HEK293 (cell line): ENCODE data around the gene LRBA.

ENCODE experiments used
- CTCF ChIA-PET: fragments of 350-600 bp; formaldehyde crosslinking; extraction: SDS; loops from one replicate; lab custom pipeline; 2021; ENCODE audit warnings: antibody characterized with exemption; lab: Yijun Ruan, JAX
- POLR2A ChIA-PET: fragments of 300-600 bp; formaldehyde crosslinking; extraction: SDS; loops from one replicate; lab custom pipeline; 2020; ENCODE audit warnings: antibody characterized with exemption, inconsistent platforms; lab: Yijun Ruan, JAX
- H3K27ac ChIP-seq: fragments of 200-500 bp; sonication (Bioruptor generic); 2 replicates; pipeline ENCODE4 v1.5.1; 2014; ENCODE audit warnings: low read depth, low read length, control low read depth, inconsistent platforms; ENCODE audit errors: extremely low read depth
- H3K36me3 ChIP-seq, 2 experiments: fragments of 200-500 bp in 1 of 2; sonication (Bioruptor generic) in 1 of 2; 1 replicate in 1 of 2; 2 replicates in 1 of 2; pipeline ENCODE4 v1.5.1; 2014 to 2017; ENCODE audit warnings: inconsistent platforms in 2 of 2, low read length in 2 of 2; ENCODE audit not compliant: control insufficient read depth in 2 of 2, insufficient read depth in 1 of 2
- H3K4me1 ChIP-seq: fragments of 200-500 bp; sonication (Bioruptor generic); 2 replicates; pipeline ENCODE4 v1.5.1; 2014; ENCODE audit warnings: mild to moderate bottlenecking, low read length, inconsistent platforms; ENCODE audit not compliant: control insufficient read depth, insufficient read depth
- H3K4me3 ChIP-seq: 2 replicates; pipeline ENCODE4 v1.5.1; 2011; ENCODE audit warnings: low read depth, mild to moderate bottlenecking, control low read depth, low read length, moderate library complexity
- H3K9me3 ChIP-seq: fragments of 200-500 bp; sonication (Bioruptor generic); 2 replicates; pipeline ENCODE4 v1.5.1; 2014; ENCODE audit warnings: low read depth, low read length, inconsistent platforms; ENCODE audit not compliant: control insufficient read depth, insufficient read depth
- GLI2 ChIP-seq: fragments of 450-650 bp; formaldehyde crosslinking; IDR thresholded peaks from 2 replicates; pipeline ENCODE4; 2017; ENCODE audit warnings: missing biosample characterization, missing genetic modification characterization, low read depth, borderline replicate concordance
- INSM2 ChIP-seq: fragments of 450-650 bp; formaldehyde crosslinking; IDR thresholded peaks from 2 replicates; pipeline ENCODE4 v1.5.1; 2016; ENCODE audit warnings: missing biosample characterization, missing genetic modification characterization
- KLF10 ChIP-seq: fragments of 450-650 bp; IDR thresholded peaks from 2 replicates; pipeline ENCODE4 v1.5.1; 2018; ENCODE audit warnings: missing biosample characterization, mild to moderate bottlenecking, missing genetic modification characterization
- REPIN1 ChIP-seq: fragments of 450-650 bp; formaldehyde crosslinking; IDR thresholded peaks from 2 replicates; pipeline ENCODE4 v1.5.1; 2017; ENCODE audit warnings: missing biosample characterization, missing genetic modification characterization, low read depth
- SETDB1 ChIP-seq: IDR thresholded peaks from one replicate; pipeline ENCODE4 v1.6.1; 2017; ENCODE audit warnings: mild to moderate bottlenecking, low read length, moderate library complexity, mixed read lengths; ENCODE audit not compliant: insufficient read length
- ZBTB8A ChIP-seq: fragments of 450-650 bp; formaldehyde crosslinking; IDR thresholded peaks from 2 replicates; pipeline ENCODE4 v1.5.1; 2016; ENCODE audit warnings: missing biosample characterization, missing genetic modification characterization
- ZFP37 ChIP-seq: fragments of 450-650 bp; formaldehyde crosslinking; IDR thresholded peaks from 2 replicates; pipeline ENCODE4 v1.5.1; 2016; ENCODE audit warnings: missing biosample characterization, missing genetic modification characterization
- ZIC2 ChIP-seq: fragments of 450-650 bp; formaldehyde crosslinking; IDR thresholded peaks from 2 replicates; pipeline ENCODE4 v1.5.1; 2016; ENCODE audit warnings: missing biosample characterization, missing genetic modification characterization
- ZNF16 ChIP-seq: fragments of 450-650 bp; formaldehyde crosslinking; IDR thresholded peaks from 2 replicates; pipeline ENCODE4 v1.5.1; 2016; ENCODE audit warnings: low read depth, missing biosample characterization, missing genetic modification characterization
- ZNF202 ChIP-seq: fragments of 450-650 bp; formaldehyde crosslinking; IDR thresholded peaks from 2 replicates; pipeline ENCODE4 v1.5.1; 2016; ENCODE audit warnings: missing biosample characterization, missing genetic modification characterization, borderline replicate concordance
- ZNF211 ChIP-seq: fragments of 450-650 bp; formaldehyde crosslinking; IDR thresholded peaks from 2 replicates; pipeline ENCODE4 v1.5.1; 2016; ENCODE audit warnings: low read depth, missing biosample characterization, missing genetic modification characterization
- ZNF324 ChIP-seq: fragments of 450-650 bp; formaldehyde crosslinking; IDR thresholded peaks from 2 replicates; pipeline ENCODE4 v1.5.1; 2016; ENCODE audit warnings: missing biosample characterization, missing genetic modification characterization
- ZNF416 ChIP-seq: fragments of 450-650 bp; formaldehyde crosslinking; IDR thresholded peaks from 2 replicates; pipeline ENCODE4 v1.5.1; 2016; ENCODE audit warnings: missing biosample characterization, missing genetic modification characterization
- ZNF433 ChIP-seq: fragments of 450-650 bp; formaldehyde crosslinking; IDR thresholded peaks from 2 replicates; pipeline ENCODE4 v1.5.1; 2016; ENCODE audit warnings: missing biosample characterization, missing genetic modification characterization, low read depth
- ZNF585B ChIP-seq: fragments of 450-650 bp; formaldehyde crosslinking; IDR thresholded peaks from 2 replicates; pipeline ENCODE4 v1.5.1; 2016; ENCODE audit warnings: missing biosample characterization, missing genetic modification characterization
- ZNF837 ChIP-seq: fragments of 450-650 bp; formaldehyde crosslinking; IDR thresholded peaks from 2 replicates; pipeline ENCODE4 v1.5.1; 2016; ENCODE audit warnings: missing biosample characterization, missing genetic modification characterization
- TF ChIP-seq, protein P1 (sequence below): fragments of 450-650 bp; formaldehyde crosslinking; IDR thresholded peaks from 2 replicates; pipeline ENCODE4 v1.5.1; 2016; ENCODE audit warnings: missing biosample characterization, missing genetic modification characterization
- TF ChIP-seq, protein P2 (sequence below): fragments of 450-650 bp; formaldehyde crosslinking; IDR thresholded peaks from 2 replicates; pipeline ENCODE4 v1.5.1; 2016; ENCODE audit warnings: missing biosample characterization, missing genetic modification characterization

LRBA gene

DNA sequence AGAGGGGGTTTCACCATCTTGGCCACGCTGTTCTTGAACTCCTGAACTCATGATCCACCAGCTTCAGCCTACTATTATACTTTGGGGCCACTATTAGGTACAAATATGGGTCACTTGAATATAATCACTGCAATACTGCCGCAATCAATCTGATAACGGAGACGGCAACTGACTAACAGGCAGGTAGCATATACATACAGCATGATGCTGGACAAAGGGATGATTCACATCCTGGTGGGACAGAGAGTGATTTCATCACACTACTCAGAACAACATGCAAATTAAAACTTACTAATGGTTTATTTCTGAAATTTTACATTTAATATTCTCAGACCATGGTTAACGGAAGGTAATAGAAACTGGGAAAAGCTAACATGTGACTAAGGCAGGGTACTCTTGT lies 10.9 kb downstream of the LRBA start:
- no peak overlapping the region for H3K4me3 ChIP-seq
- CTCF ChIA-PET: interaction anchor here (0.5 to 0.7 kb wide), 2 partner anchors 61 to 271 kb away, joined by 3 to 4 read pairs; no protein-coding TSS in a partner anchor
- POLR2A ChIA-PET: no interaction called here
- TF ChIP-seq ZNF211 (tag by site-specific recombination): no peak
- TF ChIP-seq, protein P1, sequence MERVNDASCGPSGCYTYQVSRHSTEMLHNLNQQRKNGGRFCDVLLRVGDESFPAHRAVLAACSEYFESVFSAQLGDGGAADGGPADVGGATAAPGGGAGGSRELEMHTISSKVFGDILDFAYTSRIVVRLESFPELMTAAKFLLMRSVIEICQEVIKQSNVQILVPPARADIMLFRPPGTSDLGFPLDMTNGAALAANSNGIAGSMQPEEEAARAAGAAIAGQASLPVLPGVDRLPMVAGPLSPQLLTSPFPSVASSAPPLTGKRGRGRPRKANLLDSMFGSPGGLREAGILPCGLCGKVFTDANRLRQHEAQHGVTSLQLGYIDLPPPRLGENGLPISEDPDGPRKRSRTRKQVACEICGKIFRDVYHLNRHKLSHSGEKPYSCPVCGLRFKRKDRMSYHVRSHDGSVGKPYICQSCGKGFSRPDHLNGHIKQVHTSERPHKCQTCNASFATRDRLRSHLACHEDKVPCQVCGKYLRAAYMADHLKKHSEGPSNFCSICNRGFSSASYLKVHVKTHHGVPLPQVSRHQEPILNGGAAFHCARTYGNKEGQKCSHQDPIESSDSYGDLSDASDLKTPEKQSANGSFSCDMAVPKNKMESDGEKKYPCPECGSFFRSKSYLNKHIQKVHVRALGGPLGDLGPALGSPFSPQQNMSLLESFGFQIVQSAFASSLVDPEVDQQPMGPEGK (tag by site-specific recombination): no peak
- no peak for TF ChIP-seq GLI2
- no peak for TF ChIP-seq ZNF416 (tag by site-specific recombination)
- no peak for TF ChIP-seq SETDB1
- TF ChIP-seq ZNF16 (tag by site-specific recombination): no peak
- TF ChIP-seq ZNF837 (tag by site-specific recombination): no peak
- no peak for TF ChIP-seq INSM2 (tag by site-specific recombination)
- no peak for TF ChIP-seq ZNF433 (tag by site-specific recombination)
- TF ChIP-seq ZNF324 (tag by site-specific recombination): no peak
- TF ChIP-seq ZFP37 (tag by site-specific recombination): no peak
- TF ChIP-seq ZNF585B (tag by site-specific recombination): no peak
- TF ChIP-seq REPIN1: no peak
- TF ChIP-seq ZBTB8A (tag by site-specific recombination): no peak
- H3K4me1 ChIP-seq: no peaks in the 10 kb centered on the region
- no peaks in the 10 kb centered on the region for H3K9me3 ChIP-seq
- H3K36me3 ChIP-seq: no peaks in the 10 kb centered on the region; a peak in 1 of 3 replicates
- no peak overlapping the region for H3K27ac ChIP-seq

DNA sequence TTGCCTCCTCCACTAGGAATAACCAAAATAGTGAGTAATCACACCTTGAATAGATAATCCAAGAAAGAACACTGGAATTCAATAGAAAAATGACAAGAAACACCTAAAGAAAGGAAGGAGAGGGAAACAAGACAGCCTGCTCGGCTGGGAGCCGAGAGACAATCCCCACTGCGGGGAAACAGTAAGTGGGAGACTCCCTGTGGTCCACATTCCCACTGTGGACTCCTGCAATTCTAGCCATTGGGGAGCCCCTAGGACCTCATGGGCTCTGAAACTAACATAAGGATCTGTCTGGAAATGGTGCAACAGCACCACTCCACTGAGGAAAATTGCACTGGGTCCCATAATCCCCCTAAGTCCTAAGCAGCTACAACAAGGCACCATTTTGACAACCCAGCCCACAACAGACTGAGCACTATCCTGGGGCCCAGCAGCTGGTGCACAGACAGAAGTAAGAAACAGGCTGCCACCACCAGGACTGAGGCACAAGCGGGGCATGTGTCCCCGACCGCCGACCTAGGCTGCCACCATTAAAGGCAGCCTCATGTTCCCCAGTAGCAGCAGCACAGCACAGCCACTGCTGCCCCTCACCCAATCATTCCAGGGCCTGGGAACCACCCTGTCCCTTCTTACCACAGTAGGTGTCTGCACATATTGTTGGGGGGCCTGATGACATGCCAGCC lies 14.2 kb downstream of the LRBA start:
- Histone ChIP-seq H3K4me1 (no peaks in the 10 kb centered on the region), H3K9me3 (no peaks in the 10 kb centered on the region), H3K27ac (no peak overlapping the region), H3K4me3 (no peak overlapping the region), H3K36me3 (no peaks in the 10 kb centered on the region; a peak in 1 of 3 replicates)
- ChIA-PET POLR2A (no interaction called here), CTCF (interaction anchor here (0.6 kb wide), 1 partner anchor 811 kb away, joined by 4 read pairs; no protein-coding TSS in a partner anchor)
- TF ChIP-seq ZNF202 (tag by site-specific recombination) (no peak), ZIC2 (tag by site-specific recombination) (peak; percentile 58)

DNA sequence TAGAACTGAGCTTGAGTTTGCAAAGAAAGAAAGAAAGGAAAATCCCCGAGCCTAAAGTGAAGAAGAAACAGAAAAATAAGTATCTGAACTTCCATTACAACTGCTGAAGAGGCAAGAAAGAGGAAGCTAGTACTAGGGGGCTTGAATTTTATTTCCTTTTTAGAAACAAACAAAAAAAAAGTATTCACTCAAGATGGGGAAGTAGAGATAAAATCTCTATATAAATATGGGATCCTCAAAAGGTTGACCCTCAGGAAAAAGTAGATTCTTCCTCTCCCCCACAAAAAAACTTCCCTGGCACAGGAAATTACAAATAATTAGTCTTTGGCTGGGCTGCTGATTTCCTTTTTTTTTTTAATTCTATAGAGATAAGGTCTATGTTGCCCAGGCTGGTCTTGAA lies 16.0 kb downstream of the LRBA start:
- POLR2A ChIA-PET: no interaction called here
- Histone ChIP-seq H3K9me3 (no peaks in the 10 kb centered on the region), H3K27ac (no peak overlapping the region), H3K36me3 (no peaks in the 10 kb centered on the region; a peak in 1 of 3 replicates), H3K4me3 (no peak overlapping the region), H3K4me1 (no peaks in the 10 kb centered on the region)
- TF ChIP-seq, protein P2, sequence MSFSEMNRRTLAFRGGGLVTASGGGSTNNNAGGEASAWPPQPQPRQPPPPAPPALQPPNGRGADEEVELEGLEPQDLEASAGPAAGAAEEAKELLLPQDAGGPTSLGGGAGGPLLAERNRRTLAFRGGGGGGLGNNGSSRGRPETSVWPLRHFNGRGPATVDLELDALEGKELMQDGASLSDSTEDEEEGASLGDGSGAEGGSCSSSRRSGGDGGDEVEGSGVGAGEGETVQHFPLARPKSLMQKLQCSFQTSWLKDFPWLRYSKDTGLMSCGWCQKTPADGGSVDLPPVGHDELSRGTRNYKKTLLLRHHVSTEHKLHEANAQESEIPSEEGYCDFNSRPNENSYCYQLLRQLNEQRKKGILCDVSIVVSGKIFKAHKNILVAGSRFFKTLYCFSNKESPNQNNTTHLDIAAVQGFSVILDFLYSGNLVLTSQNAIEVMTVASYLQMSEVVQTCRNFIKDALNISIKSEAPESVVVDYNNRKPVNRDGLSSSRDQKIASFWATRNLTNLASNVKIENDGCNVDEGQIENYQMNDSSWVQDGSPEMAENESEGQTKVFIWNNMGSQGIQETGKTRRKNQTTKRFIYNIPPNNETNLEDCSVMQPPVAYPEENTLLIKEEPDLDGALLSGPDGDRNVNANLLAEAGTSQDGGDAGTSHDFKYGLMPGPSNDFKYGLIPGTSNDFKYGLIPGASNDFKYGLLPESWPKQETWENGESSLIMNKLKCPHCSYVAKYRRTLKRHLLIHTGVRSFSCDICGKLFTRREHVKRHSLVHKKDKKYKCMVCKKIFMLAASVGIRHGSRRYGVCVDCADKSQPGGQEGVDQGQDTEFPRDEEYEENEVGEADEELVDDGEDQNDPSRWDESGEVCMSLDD (tag by site-specific recombination): no peak
- TF ChIP-seq KLF10 (tag by site-specific recombination): no peak
- CTCF ChIA-PET: no interaction called here
